Kidney tubule cell (primary cell): Measurements from ENCODE around the gene FAM107A.
A peak's percentile ranks its signal among the peaks of the same experiment; 100 is the strongest.
"Not testable (repeated sequence)": the region's sequence is repeated elsewhere in the genome, so short reads cannot be mapped to it uniquely, and the experiment has no call there.

Experiments used
- DNase-seq: peaks from one replicate; pipeline ENCODE4 v3.0.0-alpha.2; 2018; ENCODE audit warnings: low spot score

FAM107A gene

DNA sequence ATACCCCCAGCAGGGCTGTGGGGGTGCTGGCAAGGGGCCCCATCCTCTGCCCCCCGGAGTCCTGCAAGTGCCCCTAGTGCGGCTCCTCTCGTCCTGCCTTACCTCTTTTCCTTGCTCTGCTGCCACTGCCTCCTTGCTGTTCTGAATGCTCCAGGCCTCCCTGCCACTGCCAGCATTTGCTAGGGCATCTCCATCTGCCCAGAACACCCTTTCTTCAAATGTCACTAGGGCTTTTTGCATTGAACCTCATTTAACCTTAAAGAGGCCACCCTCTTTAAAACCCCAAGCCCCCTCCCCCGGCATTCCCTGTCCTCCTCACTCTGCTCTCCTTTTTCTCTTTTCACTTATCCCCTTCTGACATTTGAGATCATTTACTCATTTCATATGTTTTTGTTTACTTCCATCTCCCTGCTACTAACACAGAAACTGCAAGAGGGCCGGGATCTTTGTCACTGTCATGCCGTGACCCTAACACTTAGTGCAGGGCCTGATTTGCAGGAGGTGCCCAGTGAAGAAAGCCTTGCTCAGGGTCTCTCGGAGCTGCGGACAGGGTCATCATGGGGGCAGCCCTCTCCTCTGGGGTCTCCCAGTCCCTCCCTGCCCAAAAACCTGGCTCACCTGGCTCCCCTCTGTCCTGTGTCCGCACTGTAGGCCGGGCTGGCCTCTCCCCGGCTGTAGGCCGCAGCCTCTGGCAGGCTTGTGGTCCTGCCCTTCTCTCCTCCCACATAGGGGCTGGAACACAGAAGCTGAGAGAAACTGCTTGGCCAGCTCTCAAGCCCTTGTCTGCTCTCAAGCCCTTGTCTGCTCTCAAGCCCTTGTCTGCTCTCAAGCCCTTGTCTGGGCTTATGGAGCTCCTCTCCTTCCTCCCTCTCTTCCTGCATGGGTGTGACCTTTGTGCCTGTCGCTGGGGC, 40.4 kb downstream of the FAM107A start, which contains the start of gene ACOX2:
Gene ACOX2, minus strand, starts transcription at position 690 of the 911 bp plus-strand sequence. CDS start 2,084 bp downstream, outside the sequence.
- peak; percentile 36 for DNase-seq

DNA sequence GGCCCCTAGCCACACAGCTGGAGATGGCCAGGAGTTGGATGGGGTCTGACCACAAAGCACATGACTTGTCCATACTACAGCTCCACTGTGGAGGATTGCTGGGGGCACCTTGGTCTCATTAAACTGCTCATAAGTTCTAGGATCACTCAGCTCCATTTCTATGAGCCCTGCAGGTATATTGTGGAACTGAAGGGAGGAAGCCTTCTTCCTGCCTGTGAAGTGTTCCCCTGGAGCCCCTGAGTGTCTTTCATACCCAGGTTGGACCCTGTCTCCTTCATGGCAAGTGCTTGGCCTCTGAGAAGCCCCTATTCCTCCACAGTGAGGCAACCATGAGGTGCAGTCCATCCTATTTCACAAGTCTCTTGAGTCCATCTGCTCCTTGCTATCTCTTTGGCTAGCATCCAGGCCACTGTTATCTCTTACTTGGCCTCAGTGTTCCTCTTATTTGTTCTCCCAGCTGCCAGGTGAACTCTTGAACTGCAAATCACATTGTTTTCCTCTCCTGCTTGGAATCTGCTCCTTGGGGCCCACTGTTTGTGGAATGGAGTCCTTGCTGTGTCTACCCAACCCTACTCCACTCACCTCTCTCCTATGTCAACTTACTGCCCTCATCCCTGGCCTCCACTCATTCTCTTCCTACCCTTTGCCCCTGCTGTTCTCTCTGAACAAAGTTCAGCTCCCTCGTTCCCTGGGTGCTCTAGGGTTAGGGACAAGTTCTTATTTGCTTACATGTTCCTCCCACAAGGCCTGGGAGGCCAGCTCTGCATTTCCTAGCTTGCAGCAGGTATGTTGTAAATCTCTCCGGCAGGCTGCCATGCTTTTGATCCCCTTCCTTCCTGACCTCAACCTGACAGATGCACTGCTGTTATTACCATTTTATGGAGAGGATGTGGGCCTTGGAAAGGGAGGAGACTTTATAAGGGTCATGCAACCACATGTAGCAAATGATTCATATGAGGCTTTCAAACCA, 41.4 kb downstream of the FAM107A start:
- DNase-seq = no peak

DNA sequence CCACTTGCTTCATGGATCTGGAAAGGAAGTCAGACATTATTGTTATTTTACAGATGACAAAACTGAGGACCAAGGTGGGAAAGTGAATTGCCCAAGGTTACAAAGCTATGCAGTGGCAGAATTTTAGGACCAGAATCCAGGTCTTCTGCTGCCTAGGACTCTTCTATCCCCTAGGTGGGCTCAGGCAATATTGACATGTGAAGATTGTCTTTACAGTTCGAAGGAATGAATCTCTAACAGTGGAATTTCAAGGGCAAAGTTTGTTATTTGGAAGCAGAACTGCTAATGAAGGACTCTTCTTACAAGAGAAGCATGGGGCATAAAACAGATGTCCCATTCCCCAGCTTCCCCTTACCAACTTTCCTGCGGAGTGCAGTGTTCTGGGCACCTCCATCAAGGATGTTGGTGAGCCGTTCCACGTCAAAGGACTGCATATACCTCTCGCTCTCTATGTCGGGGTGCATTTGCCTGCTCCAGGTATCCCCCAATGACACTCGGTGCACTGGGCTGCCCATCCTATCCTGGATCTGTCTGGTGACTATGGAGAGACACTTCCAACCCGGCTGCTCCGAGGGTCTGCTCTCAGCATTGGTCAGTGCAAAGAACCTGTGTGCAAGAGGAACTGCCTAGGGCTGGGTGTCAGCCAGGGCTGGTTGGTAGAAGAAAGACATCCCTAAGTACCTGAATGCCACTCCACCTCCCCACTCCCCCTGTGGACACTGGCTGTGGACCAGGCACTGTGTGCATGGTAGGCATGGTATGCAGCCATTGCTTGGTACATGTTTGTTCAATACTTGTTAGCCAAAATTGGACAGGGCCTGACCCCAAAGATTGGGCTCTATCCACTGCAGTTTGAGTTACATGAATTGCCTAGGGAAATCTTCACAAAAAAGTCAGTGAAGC, 42.3 kb downstream of the FAM107A start:
- DNase-seq = no peak

DNA sequence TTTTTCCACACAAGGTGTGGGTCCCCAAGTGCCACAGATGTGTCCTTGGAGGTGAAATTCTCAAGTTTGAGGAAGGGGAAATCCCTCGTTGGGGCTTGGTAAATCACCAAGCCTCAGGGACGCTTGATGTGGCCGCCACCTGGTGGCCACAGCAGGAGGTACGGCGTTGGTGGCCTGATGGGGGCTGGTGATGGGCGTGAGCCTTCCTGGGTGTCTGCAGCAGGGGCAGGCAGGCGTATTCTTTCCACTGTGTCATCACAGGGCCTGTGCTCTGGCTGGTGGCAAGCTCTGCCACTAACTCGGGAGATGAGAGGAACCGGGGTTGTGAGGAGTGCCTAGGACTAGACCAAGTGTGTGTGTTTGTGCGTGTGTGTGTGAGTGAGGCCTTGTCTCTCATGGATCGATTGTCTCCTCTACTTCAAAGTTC, 44.4 kb downstream of the FAM107A start:
- peak; percentile 81 for DNase-seq

DNA sequence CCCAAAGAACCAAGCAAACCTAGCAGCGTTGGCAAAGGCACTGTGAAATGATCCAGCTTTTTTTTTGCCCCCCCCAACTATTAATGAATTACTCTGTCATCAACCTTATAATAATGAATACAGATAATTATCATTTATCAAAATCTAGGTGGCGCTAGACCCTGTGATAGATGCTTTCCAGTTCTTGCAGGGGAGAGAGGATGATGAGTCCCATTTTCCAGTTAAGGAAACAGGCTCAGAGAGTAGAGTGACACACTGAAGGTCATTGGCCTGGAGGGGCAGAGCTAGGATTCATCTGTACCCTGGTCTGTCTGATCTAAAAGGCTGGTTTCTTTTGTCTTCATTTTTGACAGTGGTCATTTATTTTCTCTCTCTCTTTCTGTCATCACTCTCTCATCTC, 45.2 kb downstream of the FAM107A start:
- DNase-seq = peak; percentile 19

DNA sequence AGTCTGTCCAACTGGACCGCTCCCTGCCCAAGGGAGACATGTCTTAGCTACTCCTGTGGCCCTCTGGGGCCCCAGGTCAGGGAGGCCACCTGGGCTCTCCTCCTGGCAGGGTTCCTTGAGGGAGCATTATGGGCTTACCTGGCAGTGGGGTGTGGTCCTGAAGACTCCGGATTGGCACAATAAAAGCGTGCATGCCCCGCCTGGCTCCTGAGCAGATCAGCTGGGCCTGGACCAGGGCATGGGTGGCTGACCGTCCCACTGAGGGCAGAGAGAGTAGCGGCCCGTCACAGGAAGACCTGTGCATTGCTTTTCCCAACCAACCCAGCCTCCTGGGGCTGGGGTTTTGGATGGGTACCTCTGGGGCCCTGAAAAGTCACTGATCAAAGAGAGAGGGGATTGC, 45.6 kb downstream of the FAM107A start:
- DNase-seq = no peak

DNA sequence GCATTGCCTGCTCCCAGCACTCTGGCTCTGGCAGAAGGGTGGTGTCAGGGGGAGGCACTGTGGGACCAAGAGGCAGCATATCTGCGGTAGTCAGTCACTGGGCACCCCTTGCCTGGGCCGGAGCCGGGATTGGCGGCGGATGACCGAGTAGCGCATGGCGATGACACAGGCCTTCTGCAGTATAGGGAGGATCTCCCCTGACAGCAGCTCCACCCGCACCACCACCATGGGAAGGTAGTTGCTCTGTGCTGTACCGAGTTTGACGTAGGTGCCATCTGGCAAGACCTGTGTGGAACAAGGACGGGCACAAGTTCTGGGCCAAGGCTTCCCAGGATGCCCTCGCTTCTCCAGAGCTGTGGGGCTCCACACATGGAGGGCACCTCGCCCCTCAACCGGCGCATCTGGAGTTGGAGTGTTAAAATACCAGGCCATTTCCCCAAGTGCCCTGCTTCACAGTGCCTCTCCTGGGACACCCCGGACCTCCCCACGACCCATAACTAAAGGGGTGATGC, 46.8 kb downstream of the FAM107A start:
- DNase-seq = no peak

DNA sequence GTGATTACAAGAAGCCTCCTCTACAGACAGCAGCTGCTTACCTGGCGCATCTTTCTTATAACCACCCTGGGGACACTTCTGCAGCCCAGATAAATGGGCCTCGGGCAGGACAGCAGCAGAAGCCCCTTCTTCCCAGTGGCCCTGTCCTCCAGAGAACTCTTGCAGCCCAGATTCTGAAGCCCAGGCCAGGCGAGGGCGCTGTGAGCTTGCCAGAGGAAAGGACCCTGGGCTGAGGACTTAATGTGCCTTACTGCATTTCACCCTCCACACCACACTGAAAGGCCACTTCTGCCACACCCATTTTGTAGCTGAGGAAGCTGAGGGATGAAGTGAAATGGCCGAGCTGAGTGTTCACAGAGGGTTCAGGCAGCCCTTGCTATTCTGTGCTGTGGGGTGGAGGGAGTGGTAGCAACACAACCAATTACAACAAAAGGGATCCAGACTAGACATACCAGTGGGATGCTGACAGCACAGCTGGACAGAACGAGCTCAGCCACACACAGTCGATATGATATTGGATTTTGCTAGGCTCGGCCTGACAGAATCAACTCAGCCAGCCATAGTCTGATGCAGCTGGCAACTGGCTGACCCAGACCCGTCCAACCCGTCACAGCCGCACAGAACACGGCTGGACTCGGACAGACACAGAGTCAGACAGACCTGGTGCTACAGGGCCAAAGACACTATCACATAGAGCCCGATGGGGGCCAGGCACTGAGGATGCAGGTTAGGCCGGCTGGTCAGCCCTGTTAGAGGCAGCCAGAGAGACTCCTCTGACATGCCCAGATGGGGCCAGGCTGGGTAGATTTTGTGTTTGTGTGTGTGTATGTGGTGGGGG, 47.5 kb downstream of the FAM107A start:
- DNase-seq = no peak

DNA sequence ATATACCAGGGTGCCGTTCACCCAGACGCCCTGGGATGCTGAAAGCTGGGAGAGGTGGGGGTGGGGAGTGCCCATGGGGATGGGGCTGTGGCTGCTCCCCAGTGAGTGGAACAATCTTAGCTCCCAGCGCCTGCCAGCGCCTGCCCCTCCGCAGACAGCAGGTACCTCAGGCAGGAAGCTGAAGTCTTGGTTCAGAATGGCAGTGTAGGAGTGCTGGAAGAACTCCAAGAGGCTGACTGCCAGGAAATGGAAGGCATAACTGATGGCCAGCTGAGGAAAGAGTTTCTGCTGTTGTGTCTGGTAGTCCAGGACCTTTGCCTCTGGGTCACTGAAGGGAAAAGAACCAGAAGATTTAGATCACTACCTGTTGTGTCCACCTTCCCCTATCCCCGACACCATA, 48.6 kb downstream of the FAM107A start:
- DNase-seq = peak; percentile 75

DNA sequence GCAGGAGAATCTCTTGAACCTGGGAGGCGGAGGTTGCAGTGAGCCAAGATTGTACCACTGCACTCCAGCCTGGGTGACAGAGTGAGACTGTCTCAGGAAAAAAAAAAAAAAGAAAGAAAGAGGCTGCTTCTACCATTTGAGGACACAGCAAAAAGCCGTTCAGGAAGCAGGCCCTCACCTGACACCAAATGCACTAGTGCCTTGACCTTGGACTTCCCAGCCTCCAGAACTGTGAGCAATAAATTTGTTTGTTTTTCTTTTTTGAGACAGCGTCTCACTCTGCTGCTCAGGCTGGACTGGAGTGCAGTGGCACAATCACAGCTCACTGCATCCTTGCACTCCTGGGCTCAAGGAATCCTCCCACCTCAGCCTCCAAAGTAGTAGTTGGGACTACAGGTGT, 49.8 kb downstream of the FAM107A start:
- not testable (repeated sequence) for DNase-seq

DNA sequence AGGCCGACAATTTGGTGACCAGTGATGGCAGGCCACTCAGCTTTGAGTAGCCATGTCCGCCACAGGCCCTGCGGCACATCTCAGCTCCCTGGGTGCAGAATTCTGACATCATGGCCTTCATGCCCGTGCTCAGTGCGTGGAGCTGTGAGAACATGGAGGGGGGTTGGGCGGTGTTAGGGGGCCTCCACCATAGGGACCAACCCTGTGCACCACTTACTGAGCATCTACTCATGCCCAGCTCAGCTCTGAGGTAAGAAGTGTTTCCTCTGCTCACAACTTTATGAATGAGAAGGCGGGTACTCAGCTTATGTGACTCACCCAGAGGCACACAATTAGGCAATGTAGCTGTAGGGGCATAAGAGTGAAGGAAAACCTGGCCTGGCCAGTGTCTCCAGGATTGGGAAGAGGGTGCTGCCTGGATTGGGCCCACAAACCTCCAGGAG, 50.7 kb downstream of the FAM107A start:
- DNase-seq = peak; percentile 88

DNA sequence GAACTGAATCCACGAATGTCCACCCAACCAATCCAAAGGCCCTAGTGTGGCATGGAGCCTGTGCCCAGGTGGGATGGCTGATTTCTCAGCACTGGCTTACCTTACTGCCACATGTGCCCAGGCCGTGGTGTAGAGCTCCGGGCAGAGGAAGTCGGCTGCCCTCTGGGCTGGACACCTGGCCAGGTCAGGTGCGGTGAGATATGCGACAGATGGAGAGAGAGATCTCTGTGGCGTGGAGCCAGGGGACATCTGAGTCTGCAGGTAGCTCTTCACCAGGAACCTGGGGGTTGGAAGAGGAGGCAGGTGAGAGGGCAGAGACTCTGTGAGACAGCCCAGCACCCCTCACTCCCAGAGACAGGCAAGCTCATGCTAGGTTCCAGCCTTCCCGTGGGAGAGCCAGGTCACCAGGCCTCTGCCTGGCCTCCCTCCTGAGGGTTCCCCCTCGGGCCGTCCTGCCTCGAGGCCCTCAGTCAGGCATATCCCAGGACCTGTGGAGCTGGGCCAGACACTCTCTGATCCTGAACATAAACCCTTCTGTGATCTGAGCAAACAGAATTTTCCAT, 52.8 kb downstream of the FAM107A start:
- no peak for DNase-seq

DNA sequence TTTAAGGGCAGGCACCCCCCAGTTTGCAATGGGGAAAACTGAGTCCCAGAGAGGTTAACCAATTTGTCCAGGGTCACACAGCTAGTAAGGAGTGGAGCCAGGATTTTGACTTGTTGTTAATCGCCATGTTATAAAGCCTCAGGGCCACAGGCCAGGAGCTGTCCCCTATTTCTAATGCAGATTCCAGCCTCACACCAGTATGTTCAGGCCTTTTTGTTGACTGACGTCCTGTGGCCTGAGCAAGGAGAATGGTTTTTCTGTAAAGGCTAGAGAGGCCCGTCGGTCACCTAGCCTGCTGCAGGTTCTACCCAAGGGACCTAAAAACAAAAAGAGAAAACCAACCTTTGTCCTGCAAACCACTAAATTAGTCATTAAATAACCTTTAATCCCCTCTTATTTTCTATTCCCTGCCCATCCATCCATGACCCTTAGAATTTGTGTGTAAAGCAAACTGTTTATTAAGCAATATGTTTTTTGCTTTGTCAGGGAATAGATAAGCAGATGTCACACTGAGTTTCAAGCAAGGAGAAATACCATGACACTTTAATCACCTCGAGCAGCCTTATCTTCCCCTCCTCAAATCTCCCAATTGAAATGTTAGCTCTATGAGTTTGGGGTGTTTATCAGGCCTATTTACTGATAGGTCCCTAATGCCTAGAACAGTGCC, 54.3 kb downstream of the FAM107A start:
- peak; percentile 25 for DNase-seq

DNA sequence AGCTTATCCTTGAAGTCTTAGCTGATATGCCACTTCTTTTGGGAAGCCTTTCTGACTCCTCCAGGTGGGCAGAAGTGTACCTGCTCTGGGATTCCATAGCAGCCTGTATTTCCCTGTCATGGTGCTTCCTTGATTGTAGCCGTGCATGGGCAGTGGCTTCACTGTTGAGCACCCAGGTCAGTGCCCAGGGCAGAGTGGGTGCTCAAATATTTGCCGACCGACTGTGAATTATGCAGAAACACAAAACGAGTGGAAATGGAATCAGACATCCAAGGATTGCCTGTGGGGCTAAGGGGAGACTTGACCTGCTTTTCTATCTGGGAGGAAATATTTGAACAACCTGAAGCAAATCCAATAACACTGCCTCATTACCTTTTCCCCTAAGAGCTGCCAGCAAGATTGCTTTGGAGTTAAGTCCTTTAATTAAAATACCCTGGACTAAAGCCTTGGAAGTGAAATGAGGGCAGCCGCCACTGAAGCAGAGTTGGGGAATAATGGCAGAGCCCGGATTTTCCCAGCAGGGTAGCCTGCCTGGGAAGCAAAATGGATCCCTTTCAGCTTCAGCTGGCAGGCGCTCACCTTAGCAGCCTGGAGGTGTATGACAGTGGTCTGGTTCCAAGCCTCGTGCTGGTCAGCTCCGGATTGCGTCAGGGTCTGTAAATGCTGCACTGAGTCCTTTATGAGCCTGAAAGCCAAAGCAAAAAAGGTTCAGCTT, 55.1 kb downstream of the FAM107A start:
- DNase-seq = peak; percentile 39

DNA sequence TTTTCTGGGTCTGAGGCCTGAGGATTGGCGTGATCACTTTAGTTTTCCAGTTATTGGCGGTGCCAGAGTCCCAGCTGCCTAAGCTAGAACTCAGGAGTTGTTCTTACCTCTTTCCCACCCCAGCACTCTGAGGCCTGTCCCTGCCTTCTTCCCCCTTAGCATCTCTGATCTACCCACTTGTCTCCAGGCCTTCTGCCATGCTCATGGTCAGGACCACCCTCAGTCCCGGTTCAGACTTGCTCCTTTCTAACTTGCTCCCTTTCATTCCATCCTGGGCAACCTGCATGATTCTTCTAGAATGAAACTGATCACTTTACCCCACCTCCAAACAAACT, 55.9 kb downstream of the FAM107A start:
- DNase-seq = no peak

DNA sequence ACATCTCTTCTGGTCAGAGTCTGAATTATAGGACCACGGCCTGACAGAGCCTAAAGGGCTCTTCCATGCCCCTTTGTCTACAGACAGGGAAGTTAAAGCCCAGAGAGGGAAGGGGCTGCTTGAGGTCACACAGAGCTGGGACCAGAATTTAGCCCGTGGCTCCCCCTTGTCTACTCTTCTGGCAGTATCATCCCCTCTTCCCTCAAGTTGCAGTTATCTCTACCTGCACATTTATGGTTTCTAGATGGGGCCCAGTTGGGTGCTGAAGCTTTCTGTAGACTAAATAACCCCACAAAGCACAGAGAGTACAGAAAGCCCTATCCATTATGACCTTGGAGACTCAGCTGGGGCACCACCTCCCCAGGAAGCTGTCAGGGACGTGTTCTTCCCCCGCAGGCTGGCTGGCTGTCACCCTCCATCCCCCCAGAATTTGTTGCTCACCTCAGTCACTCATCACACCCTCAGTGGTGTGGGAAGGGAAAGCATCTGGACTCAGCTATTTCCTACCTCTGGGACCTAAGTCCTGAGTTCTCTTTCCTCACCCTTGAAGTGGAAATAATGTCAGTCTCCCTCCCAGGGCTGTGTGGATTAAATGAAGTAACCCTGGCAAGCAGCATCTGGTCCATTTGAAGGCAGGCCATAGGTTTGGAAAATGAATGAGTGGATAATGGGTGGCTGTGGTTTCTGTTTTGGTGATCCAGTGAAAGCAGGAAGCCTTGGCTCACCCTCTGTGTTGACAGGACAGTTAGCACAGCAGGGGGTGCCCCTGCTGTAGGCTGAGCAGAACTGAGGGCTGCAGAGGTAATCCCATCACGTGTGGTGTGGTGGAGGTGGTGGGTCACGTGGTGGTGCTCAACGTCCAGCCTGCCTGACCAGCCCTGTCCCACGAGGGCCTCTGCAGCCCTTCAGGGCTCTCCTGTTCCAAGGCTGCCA, 56.5 kb downstream of the FAM107A start:
- DNase-seq = no peak

DNA sequence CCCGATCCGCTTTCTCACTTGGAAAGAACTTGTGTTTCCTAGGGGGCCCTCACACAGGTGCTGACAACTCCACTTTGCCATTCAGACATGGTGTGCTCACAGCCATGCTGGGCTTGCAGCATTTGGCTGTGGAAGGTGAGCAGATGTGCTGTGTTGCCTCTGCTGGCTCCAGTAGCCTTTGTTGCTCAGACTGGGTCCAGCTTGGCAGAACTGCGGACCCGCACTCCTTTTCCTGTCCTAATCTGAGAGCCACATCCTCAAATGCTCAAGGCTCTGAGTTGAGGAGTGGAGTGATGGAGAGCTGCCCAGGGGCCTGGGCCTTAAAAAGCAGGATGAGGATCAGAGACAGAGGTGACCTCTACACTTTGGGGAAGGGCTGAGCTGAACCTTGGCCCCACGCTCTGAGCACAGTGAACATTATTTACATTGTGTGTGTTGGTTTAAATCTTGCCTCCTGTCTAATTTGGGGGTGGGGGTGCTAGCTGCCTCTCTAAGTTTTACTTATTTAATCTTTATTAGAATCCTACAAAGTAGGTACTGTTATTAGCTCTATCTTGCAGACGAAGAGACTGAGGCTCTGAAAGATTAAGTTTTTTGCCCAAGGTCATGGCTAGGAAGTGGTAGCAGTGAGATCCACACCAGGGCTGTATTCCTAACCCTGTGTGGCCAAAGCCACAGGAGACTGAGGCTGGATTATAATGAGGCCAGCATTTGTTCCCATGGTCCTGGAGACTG, 57.4 kb downstream of the FAM107A start:
- DNase-seq = no peak
